ENCODE measurements around the gene RNF133.

The RNF133 gene

GRCh38 chr7:122652876-122653275 lies 46.0 kb downstream of the RNF133 start:
- DNase-seq, result no peak
- Mint-ChIP-seq H3K4me3 (no peak overlapping the region), H3K9me3 (peaks cover 6 to 22% of the 10 kb centered on the region in 2 donors), H3K4me1 (ENCODE audit: low read depth in 2 of 2) (no peaks in the 10 kb centered on the region), H3K36me3 (ENCODE audit: insufficient read depth) (no peaks in the 10 kb centered on the region), H3K27ac (no peak overlapping the region), H3K27me3 (no peaks in the 10 kb centered on the region)
- ATAC-seq (replicated peaks), result no peak

DNA sequence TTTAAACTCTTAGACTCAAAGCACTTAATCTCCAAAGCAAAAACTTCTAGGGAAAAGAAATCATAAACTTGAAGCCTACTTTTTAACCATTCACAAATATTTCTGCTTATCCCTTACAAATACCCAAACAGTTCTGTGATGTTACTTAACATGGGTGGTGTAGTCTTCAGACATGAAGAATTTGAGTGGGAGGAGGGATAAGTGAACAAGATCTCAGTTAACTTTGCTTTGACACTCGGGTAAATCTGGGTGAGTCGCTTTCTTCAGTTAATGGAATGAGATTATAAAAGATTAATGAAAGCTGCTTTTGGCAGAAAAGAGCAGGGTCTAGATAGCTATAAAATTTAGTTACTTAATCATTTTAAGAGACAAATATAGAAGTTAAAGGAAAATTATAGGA lies 47.5 kb downstream of the RNF133 start:
- peaks cover 10 to 30% of the 10 kb centered on the region in 2 donors for H3K9me3 Mint-ChIP-seq
- H3K36me3 Mint-ChIP-seq (ENCODE audit: insufficient read depth), result no peaks in the 10 kb centered on the region
- H3K4me3 Mint-ChIP-seq, result no peak overlapping the region
- no peaks in the 10 kb centered on the region for H3K4me1 Mint-ChIP-seq (ENCODE audit: low read depth in 2 of 2)
- ATAC-seq (replicated peaks) (no peak), DNase-seq (no peak)
- no peaks in the 10 kb centered on the region for H3K27me3 Mint-ChIP-seq
- H3K27ac Mint-ChIP-seq, result no peak overlapping the region
